A673 (cell line): ENCODE data around the gene NAT8L. TPM values are rescaled to one million over a fixed set of nuclear protein-coding genes. Genes with fewer than 3 reads are reported as not detected.

Source experiments
- BruUV-seq: library from RNA; stranded (reverse); fragments of 400-500 nt; replicated peaks from 2 replicates; lab custom pipeline; 2021; lab: Mats Ljungman, UMichigan
- CTCF ChIA-PET: fragments of 300-600 bp; sonication (Branson Sonifier 250); formaldehyde crosslinking; loops from one replicate; lab custom pipeline; 2022; ENCODE audit warnings: antibody characterized with exemption; lab: Charles Lee
- POLR2A ChIA-PET: fragments of 300-600 bp; sonication (Branson Sonifier 250); formaldehyde crosslinking; loops from one replicate; lab custom pipeline; 2022; ENCODE audit warnings: antibody characterized with exemption; ENCODE audit not compliant: low non-redundant PET; lab: Charles Lee
- DNase-seq: peaks from one replicate; pipeline ENCODE4 v3.0.0-alpha.2; 2015; ENCODE audit warnings: low spot score
- H3K27ac ChIP-seq: fragments of 200-600 bp; sonication (generic); 2 replicates; pipeline ENCODE4 v1.5.1; 2016; ENCODE audit warnings: mixed run types, low read depth, mild to moderate bottlenecking, mixed read lengths, antibody characterized with exemption, low read length; ENCODE audit not compliant: poor library complexity, severe bottlenecking
- H3K27me3 ChIP-seq: fragments of 200-600 bp; sonication (generic); replicated peaks from 2 replicates; pipeline ENCODE4 v1.6.1; 2017; ENCODE audit warnings: mixed run types, low read depth, mild to moderate bottlenecking, mixed read lengths, antibody characterized with exemption, low read length; ENCODE audit not compliant: insufficient read depth, poor library complexity
- H3K36me3 ChIP-seq: fragments of 200-600 bp; sonication (generic); 2 replicates; pipeline ENCODE4 v1.6.1; 2016; ENCODE audit warnings: mixed run types, mild to moderate bottlenecking, mixed read lengths, antibody characterized with exemption, low read length; ENCODE audit not compliant: insufficient read depth, poor library complexity, severe bottlenecking
- H3K4me1 ChIP-seq: fragments of 200-600 bp; sonication (generic); 2 replicates; pipeline ENCODE4 v1.6.1; 2017; ENCODE audit warnings: mixed run types, mild to moderate bottlenecking, mixed read lengths, antibody characterized with exemption, low read length; ENCODE audit not compliant: insufficient read depth, poor library complexity, severe bottlenecking
- H3K4me3 ChIP-seq: fragments of 200-600 bp; sonication (generic); 2 replicates; pipeline ENCODE4 v1.5.1; 2016; ENCODE audit warnings: low read depth, mixed run types, mild to moderate bottlenecking, mixed read lengths, low read length; ENCODE audit not compliant: poor library complexity, severe bottlenecking
- H3K9me3 ChIP-seq: fragments of 200-600 bp; sonication (generic); 2 replicates; pipeline ENCODE4 v1.6.1; 2016; ENCODE audit warnings: mixed run types, low read depth, mild to moderate bottlenecking, mixed read lengths, antibody characterized with exemption, low read length; ENCODE audit not compliant: poor library complexity, severe bottlenecking
- EZH2 ChIP-seq: fragments of 200-600 bp; sonication (generic); IDR thresholded peaks from 2 replicates; pipeline ENCODE4 v1.6.1; 2017; ENCODE audit warnings: borderline replicate concordance, low read depth, mild to moderate bottlenecking, mixed read lengths, antibody characterized with exemption, low read length; ENCODE audit not compliant: poor library complexity, severe bottlenecking
- intact Hi-C: fragments of 100-400 bp; cut with micrococcal nuclease; formaldehyde crosslinking; loops from one replicate; pipeline ENCODE4 v1.10.0; 2022; ENCODE audit not compliant: unreplicated experiment
- total RNA-seq: library from RNA; stranded (reverse); gene quantifications from 2 replicates; pipeline ENCODE4 v1.2.3, GENCODE V29; 2021
- TF ChIP-seq, protein P1 (sequence below): fragments of 300-800, 200-600 bp; sonication (generic); conservative IDR thresholded peaks from 2 replicates; pipeline ENCODE4 v1.5.1; 2017; ENCODE audit warnings: low read depth, mild to moderate bottlenecking, antibody characterized with exemption, low read length, moderate library complexity, mixed read lengths

Gene NAT8L
- total RNA-seq, 1 experiment from 2014 or later, result 2.5 TPM

GRCh38 chr4:2047781-2048581 lies 11.1 kb upstream of the NAT8L start:
- H3K9me3 ChIP-seq, result no peaks in the 10 kb centered on the region
- no peak overlapping the region for H3K27ac ChIP-seq
- intact Hi-C loops, result no loop called here
- CTCF ChIA-PET, result no interaction called here
- no TSS peak for BruUV-seq
- H3K4me1 ChIP-seq, result no peaks in the 10 kb centered on the region
- H3K27me3 ChIP-seq, result peaks cover 10% of the 10 kb centered on the region
- H3K36me3 ChIP-seq, result no peaks in the 10 kb centered on the region
- no peak for DNase-seq
- no peak overlapping the region for H3K4me3 ChIP-seq
- TF ChIP-seq, protein P1, sequence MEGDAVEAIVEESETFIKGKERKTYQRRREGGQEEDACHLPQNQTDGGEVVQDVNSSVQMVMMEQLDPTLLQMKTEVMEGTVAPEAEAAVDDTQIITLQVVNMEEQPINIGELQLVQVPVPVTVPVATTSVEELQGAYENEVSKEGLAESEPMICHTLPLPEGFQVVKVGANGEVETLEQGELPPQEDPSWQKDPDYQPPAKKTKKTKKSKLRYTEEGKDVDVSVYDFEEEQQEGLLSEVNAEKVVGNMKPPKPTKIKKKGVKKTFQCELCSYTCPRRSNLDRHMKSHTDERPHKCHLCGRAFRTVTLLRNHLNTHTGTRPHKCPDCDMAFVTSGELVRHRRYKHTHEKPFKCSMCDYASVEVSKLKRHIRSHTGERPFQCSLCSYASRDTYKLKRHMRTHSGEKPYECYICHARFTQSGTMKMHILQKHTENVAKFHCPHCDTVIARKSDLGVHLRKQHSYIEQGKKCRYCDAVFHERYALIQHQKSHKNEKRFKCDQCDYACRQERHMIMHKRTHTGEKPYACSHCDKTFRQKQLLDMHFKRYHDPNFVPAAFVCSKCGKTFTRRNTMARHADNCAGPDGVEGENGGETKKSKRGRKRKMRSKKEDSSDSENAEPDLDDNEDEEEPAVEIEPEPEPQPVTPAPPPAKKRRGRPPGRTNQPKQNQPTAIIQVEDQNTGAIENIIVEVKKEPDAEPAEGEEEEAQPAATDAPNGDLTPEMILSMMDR, result no peak
- no peak for TF ChIP-seq EZH2
- POLR2A ChIA-PET, result no interaction called here

- Histone ChIP-seq H3K27me3 (peaks cover 10% of the 10 kb centered on the region), H3K4me1 (no peaks in the 10 kb centered on the region), H3K27ac (no peak overlapping the region), H3K9me3 (no peaks in the 10 kb centered on the region), H3K36me3 (no peaks in the 10 kb centered on the region), H3K4me3 (no peak overlapping the region)
- BruUV-seq, result no TSS peak
- ChIA-PET CTCF (interaction anchor here (0.6 kb wide), 1 partner anchor 976 kb away, joined by 7 read pairs; no protein-coding TSS in a partner anchor), POLR2A (no interaction called here)
- no peak for TF ChIP-seq EZH2
- TF ChIP-seq, protein P1, result no peak
- no peak for DNase-seq
- intact Hi-C loops, result no loop called here
These were observed 10.3 kb upstream of the NAT8L start for GRCh38 chr4:2048831-2049230.

GRCh38 chr4:2049381-2049780 lies 9.7 kb upstream of the NAT8L start:
- no peak overlapping the region for H3K27ac ChIP-seq
- no peaks in the 10 kb centered on the region for H3K36me3 ChIP-seq
- H3K9me3 ChIP-seq, result no peaks in the 10 kb centered on the region
- intact Hi-C loops, result no loop called here
- H3K27me3 ChIP-seq, result peaks cover 10% of the 10 kb centered on the region
- H3K4me3 ChIP-seq, result no peak overlapping the region
- TF ChIP-seq, protein P1, result no peak
- TF ChIP-seq EZH2, result no peak
- no peaks in the 10 kb centered on the region for H3K4me1 ChIP-seq
- no TSS peak for BruUV-seq
- CTCF ChIA-PET, result interaction anchor here (0.6 kb wide), 1 partner anchor 975 kb away, joined by 7 read pairs; no protein-coding TSS in a partner anchor
- POLR2A ChIA-PET, result no interaction called here
- no peak for DNase-seq
